NCI-H526 (cell line): ENCODE measurements around the gene CSNK1G3.
"Not testable (repeated sequence)": the region's sequence is repeated elsewhere in the genome, so short reads cannot be mapped to it uniquely, and the experiment has no call there.

Experiments used
- DNase-seq, 2 experiments: peaks; one replicate each; lab custom pipeline; 2025; lab: John Stamatoyannopoulos, UW

The CSNK1G3 gene

GRCh38 chr5:123511648-123512605 is at the start of gene CSNK1G3:
Gene CSNK1G3, plus strand, starts transcription at chr5:123512177. Its CDS starts 33,487 bp downstream, at chr5:123545664.
- peak; percentile 87 to 95 for DNase-seq

DNA sequence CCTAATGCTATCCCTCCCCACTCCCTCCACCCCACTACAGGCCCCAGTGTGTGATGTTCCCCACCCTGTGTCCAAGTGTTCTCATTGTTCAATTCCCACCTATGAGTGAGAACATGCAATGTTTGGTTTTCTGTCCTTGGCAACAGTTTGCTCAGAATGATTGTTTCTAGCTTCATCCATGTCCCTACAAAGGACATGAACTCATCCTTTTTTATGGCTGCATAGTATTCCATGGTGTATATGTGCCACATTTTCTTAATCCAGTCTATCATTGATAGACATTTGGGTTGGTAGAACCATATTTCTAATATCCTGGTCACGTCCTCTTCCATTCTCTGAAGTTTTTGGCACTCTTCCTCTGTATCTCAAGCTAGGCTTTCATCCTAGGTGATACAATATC is 45.1 kb upstream of the CSNK1G3 start:
- DNase-seq, result not testable (repeated sequence)

DNA sequence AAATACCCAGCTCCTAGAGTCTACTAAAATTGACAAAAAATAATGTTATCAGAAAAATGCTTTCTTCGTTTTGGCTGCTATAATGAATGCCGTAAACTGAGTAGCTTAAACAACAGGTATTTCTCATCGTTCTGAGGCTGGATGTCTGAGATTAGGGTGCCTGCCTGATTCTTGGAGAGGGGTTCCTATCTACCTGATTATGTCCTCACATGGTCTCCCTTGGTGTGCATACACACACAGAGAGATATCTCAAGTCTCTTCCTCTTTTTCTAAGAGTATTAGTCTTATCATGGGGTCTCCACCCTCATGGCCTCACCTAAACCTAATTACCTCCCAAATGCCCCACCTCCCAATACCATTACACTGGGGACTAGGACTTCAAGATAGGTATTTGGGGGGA is 40.6 kb upstream of the CSNK1G3 start:
- DNase-seq, result no peak

DNA sequence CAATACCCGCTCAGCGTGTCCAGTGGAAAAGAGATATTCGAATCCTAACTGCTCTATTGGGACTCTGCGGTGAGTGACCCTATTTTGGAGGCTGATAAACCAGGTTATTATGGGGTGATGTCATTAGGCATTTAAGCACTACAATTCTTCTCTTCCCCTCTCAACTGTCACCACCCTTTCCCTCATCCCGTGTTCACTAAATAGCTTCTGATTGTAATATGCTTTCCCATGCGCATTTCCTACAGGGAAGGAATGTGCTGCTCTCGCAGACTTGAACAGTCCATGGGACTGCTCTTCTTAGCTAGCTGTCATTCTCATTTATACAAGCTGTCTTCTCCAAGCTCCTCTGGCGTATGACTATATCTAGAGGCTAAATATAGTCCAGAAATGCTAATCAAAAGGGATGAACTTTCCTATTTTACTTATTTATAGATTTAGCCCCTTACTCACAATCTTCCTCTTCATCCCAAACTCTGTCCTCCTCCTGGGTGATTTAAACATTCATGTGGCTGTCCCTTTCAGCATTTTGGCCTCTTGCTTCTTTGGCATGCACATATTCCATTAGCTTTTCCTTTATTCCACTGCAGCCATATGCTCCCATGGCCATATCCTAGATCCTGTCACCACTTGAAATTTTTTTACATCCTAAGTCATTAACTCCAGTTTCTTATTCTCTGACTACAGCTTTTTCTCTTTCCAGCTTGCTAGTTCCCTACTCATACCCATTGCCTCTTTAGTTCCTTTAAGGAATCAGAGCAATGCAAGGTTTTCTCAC is 39.6 kb upstream of the CSNK1G3 start:
- no peak for DNase-seq

GRCh38 chr5:123474228-123474627 is 37.7 kb upstream of the CSNK1G3 start:
- no peak for DNase-seq

- no peak for DNase-seq
These were observed 35.2 kb upstream of the CSNK1G3 start for GRCh38 chr5:123476731-123477130.

DNA sequence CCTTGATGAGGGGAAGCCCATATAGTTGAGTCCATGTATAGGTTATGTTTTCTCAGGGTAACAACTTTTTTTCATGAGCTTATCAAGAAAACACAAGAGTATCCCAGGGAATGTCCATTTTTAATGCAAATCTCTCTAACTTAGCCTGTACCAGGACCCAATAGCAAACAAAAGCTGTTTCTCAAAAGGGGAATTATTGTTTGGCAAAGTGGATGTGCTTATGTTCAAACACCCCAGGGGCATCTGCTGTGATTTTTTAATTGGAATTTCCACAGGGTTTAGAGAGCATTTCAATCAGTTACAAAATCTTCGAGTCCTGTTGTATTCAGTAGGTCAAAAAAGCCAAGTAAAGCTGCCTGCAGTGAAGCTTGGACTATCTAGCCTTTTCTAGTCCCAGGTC is 33.4 kb upstream of the CSNK1G3 start:
- DNase-seq, result no peak

DNA sequence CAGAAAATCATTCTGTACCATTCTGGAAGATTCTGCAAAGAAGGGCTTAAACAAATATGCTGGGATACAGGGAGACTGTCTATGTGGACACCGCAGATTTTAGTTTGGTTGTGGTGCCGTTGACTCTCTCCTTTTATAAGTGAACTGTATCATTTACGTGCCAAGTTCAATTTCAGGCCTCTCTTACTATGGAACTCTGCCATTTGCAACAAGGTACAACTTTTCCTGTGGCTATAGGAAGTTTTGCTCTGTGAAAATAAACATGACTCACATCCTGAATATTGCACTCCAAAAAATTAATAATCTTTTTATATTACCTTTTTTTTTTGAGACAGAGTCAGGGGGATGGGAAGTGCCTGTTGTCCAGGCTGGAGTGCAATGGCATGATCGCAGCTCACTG is 29.7 kb upstream of the CSNK1G3 start:
- no peak for DNase-seq

DNA sequence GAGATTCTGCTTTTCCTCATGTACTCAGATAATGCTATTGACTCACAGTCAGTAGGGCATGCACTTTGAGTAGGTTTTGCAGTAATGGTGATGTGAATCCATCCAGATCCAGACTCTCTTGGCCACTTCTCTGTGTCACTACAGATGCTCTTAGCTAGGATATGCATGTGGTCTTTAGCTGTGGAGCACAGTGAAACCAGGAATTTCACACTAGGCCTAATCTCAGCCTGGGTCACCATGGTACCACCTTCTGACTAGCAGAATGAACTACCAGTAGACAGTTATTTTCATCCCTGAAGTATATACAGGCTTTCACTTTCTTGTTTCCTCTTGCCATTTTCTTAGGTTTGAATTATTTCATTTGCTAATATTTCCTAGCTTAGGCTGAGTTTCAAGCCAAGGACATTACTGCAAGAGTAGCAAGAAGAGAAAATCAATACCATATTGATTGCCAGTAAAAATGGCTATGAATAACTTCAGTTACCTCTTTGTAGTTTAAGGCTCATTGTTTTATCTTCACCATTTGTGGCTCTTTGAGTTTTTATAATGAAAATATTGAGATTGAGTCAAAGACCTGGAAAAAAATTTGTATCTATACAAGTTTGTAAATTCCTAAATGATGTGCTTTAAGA is 28.4 kb upstream of the CSNK1G3 start:
- no peak for DNase-seq

DNA sequence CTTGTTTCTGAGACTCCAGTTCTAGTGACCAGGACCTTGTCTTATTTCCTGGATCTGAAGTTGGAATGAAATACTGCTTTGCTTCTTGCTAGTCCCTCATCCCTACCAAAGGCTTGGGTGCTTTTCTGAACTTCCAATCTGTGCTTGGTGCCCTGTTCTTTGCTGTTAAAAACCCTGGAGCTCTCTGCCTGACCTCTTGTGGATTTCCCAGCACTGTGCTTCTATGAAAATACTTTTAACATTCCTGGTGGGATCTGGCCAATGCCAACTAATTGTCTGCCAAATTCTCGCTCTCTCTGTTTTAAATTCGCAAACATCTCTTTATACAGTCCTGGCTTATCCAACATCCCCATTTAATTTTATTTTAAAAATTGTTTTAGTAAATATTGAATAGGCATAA is 26.7 kb upstream of the CSNK1G3 start:
- no peak for DNase-seq

GRCh38 chr5:123486951-123487655 is 24.9 kb upstream of the CSNK1G3 start:
- no peak for DNase-seq

- DNase-seq, result no peak
These were observed 21.0 kb upstream of the CSNK1G3 start for GRCh38 chr5:123490974-123491373.

- not testable (repeated sequence) for DNase-seq
These were observed 16.8 kb upstream of the CSNK1G3 start for GRCh38 chr5:123495211-123495610.

DNA sequence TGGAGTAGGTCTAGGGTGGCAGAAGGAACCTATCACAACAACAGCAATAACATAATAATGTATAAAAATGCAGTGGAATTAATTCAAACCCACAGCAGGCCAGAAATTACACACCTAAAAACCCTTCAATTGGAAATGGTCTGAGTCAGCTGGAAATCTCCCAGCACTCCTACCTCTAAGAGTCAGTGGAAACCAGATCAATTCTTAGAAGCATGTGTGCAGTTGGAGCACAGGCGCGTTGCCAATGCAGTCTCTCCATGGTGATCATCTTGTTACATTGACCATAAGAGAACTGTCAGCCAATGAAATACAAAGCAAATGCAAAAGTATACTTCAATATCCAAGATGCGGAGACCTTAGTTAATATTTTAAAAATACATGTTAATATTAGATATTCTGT is 15.1 kb upstream of the CSNK1G3 start:
- DNase-seq, result no peak

DNA sequence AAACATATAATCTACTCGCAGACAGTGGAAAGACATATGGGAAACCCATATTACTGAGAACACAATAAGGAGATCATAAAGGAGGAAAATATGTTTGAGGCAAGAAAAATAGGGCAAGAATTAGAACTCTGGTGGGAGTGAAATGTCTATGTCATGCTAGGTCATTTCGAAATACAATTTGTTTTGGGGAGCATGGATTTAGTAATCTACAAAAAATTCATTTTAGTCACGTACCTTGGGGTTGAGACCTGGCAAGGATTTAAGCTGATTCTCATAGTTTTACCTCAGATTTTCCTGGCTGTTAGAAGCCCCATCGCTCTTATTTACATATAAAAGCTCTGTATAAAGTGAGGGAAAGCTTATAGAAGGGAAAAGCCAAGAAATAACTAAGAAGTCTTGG is 11.5 kb upstream of the CSNK1G3 start:
- DNase-seq, result no peak

GRCh38 chr5:123502120-123502519 is 9.9 kb upstream of the CSNK1G3 start:
- DNase-seq, result no peak

DNA sequence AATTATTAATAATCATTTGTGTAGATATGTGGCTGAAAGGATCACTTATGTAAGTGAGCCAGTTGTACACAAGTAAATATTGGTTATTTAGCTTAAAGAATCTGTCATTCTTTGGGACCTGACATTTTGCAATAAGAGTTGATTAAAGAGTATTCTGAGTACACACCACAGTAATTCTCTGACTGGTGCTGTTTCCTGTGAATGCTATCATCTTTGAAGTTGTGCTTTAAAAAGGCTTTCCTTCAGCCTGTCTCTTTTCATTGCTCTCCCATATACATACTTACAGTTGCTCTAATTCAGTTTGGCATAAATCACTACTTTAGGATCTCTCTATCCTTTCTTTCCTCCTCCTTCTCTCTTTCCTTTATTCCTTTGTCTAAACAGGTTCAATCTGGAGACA is 8.7 kb upstream of the CSNK1G3 start:
- no peak for DNase-seq

DNA sequence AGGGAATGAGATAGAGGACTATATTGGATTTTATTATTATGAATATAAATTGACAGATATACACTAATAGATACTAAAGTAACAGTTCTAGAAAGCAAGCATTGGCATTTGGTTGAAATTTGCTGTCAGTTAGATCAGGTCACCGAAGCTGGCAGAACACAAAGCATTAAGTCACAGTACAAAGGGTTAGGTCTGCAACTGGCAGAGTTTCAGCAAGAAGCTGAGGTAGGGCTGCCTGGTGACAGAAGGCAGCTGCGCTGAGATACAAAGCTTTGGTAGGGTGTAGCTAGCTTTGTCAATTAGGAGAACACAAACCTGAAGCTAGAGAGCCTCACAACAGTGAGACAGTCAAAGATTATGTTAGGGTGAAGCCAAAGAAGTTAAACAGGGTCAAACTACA is 6.3 kb upstream of the CSNK1G3 start:
- no peak for DNase-seq

DNA sequence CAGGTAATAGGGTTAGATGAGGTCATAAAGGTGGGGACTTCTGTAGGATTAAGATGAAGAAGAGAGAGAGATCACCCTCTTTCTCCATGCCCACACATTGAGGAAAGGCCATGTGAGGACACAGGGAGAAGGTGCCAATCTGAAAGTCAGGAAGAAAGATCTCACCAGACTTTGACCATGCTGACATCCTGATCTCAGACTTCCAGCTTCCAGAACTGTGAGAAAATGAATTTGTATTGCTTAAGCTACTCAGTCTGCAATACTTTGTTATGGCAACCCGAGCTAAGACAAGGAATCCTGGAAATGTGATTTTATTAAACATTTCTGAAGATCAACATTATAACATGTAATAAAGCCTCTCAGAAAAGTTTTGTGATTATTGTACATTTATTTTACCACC is 3.5 kb upstream of the CSNK1G3 start:
- DNase-seq, result no peak

- no peak for DNase-seq
These were observed 708 bp upstream of the CSNK1G3 start for GRCh38 chr5:123511290-123511647.

DNA sequence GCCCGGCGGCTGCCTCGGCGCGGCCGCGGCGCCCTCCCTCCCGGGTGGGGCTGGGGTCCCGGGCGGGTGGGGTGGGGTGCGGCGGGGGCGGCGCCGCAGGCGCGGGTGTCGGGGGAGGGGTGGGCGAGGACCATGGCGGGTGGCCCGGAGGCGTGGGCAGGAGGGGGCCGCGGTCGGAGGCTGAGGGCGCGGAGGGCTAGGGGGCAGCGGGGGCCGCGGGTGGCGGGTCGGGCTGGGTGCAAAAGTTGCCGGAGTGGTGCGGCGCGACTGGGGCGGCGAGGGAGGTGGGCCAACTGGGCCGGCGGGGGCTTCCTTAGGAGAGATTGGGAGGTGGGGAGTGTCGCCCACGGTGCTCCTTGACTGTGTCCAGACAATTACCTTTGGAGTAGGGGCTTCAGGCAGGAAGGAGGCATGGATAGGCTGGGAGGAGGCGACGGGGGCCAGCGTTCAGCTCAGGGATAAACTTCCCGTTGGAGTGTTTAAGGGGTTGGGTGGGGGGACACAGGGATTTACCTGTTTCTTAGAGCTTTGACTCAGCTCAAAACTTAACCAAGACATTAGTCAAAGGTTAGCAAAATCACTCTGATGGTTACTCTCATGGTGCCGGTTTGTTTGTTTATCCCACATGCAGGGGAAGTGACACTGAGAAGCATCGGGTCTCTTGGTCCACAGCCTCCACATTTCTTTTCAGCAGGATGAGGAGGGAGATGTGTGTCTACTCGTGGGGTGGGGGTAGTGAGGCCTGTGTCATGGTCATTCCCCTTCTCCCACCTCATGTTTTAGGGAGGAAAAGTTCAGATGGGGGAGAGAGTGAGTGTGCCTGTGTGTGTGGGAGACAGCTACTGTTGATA is 859 bp downstream of the CSNK1G3 start:
- DNase-seq, result peak; percentile 10 to 23
